PC-3 (cell line): ENCODE results near the gene SLC46A2.

Experiments
- EZH2 ChIP-seq: fragments of 300-600 bp; sonication (generic); IDR thresholded peaks from one replicate; pipeline ENCODE4 v1.6.1; 2017; ENCODE audit warnings: antibody characterized with exemption, mild to moderate bottlenecking, low read length; ENCODE audit not compliant: unreplicated experiment
- TF ChIP-seq, protein P1 (sequence below): fragments of 300-600 bp; sonication (generic); conservative IDR thresholded peaks from 2 replicates; pipeline ENCODE4 v1.5.1; 2017; ENCODE audit warnings: antibody characterized with exemption, low read depth, mild to moderate bottlenecking, low read length

DNA sequence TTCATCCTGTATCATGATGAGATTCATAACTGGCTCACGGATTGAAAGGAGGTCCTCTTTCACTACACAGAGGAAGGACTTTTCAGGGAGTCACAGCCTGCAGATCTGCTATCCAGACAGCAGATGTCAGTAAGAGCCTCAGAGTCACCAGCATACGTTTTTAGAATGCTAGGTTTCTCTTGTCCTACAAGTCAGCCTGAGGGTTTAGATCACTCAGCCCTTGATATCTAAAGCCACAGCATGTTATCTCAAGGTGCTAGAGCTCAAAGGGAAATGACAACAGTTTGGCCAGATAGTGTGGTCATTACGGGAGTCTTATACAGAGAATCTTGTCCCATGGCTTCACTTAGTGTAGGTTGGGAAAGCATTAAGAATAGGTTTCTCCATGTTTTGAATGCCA, 30.9 kb upstream of the SLC46A2 start:
- TF ChIP-seq, protein P1, sequence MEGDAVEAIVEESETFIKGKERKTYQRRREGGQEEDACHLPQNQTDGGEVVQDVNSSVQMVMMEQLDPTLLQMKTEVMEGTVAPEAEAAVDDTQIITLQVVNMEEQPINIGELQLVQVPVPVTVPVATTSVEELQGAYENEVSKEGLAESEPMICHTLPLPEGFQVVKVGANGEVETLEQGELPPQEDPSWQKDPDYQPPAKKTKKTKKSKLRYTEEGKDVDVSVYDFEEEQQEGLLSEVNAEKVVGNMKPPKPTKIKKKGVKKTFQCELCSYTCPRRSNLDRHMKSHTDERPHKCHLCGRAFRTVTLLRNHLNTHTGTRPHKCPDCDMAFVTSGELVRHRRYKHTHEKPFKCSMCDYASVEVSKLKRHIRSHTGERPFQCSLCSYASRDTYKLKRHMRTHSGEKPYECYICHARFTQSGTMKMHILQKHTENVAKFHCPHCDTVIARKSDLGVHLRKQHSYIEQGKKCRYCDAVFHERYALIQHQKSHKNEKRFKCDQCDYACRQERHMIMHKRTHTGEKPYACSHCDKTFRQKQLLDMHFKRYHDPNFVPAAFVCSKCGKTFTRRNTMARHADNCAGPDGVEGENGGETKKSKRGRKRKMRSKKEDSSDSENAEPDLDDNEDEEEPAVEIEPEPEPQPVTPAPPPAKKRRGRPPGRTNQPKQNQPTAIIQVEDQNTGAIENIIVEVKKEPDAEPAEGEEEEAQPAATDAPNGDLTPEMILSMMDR, result peak; percentile 64
- no peak for TF ChIP-seq EZH2
